Neural cell (in vitro differentiated cells): ENCODE data around the gene SMNDC1. TPM values are rescaled to one million over a fixed set of nuclear protein-coding genes. Genes with fewer than 3 reads are reported as not detected.

ENCODE experiments used
- H2AFZ ChIP-seq: fragments of 200-600, 300-800 bp; sonication (generic), shearing (Covaris generic); 2 replicates; pipeline ENCODE4 v1.6.0; 2014; ENCODE audit warnings: low read depth, mild to moderate bottlenecking, antibody characterized with exemption, low read length, moderate library complexity
- H3F3A ChIP-seq: fragments of 200-600 bp; shearing (Covaris generic); 2 replicates; pipeline ENCODE4 v1.6.1; 2016; ENCODE audit warnings: mild to moderate bottlenecking, moderate library complexity, mixed read lengths, antibody characterized with exemption, low read length; ENCODE audit not compliant: insufficient read depth, poor library complexity, severe bottlenecking
- H3K27ac ChIP-seq: fragments of 200-600, 300-800 bp; sonication (generic), shearing (Covaris generic); 2 replicates; pipeline ENCODE4 v1.5.1; 2014; ENCODE audit warnings: mild to moderate bottlenecking, low read length, moderate library complexity
- H3K27me3 ChIP-seq: fragments of 300-800, 200-600 bp; sonication (generic), shearing (Covaris generic); 2 replicates; pipeline ENCODE4 v1.6.0; 2014; ENCODE audit warnings: mild to moderate bottlenecking, low read depth, low read length, moderate library complexity; ENCODE audit not compliant: insufficient read depth
- H3K36me3 ChIP-seq: fragments of 300-800, 200-600 bp; sonication (generic), shearing (Covaris generic); 2 replicates; pipeline ENCODE4 v1.5.1; 2014; ENCODE audit warnings: mild to moderate bottlenecking, antibody characterized with exemption, low read length, moderate library complexity; ENCODE audit not compliant: insufficient read depth
- H3K4me2 ChIP-seq: fragments of 300-800, 200-600 bp; sonication (generic), shearing (Covaris generic); 2 replicates; pipeline ENCODE4 v1.6.0; 2014; ENCODE audit warnings: mild to moderate bottlenecking, low read length
- H3K4me3 ChIP-seq: fragments of 300-800, 200-600 bp; sonication (generic), shearing (Covaris generic); 2 replicates; pipeline ENCODE4 v1.5.1; 2014; ENCODE audit warnings: mild to moderate bottlenecking, low read length, moderate library complexity
- H3K79me2 ChIP-seq: fragments of 200-600 bp; shearing (Covaris generic); replicated peaks from 2 replicates; pipeline ENCODE4 v1.6.0; 2014; ENCODE audit warnings: mild to moderate bottlenecking, low read length, moderate library complexity; ENCODE audit not compliant: insufficient read depth
- H3K9ac ChIP-seq: fragments of 300-800, 200-600 bp; sonication (generic), shearing (Covaris generic); 2 replicates; pipeline ENCODE4 v1.6.1; 2016; ENCODE audit warnings: mild to moderate bottlenecking, low read length, mixed read lengths
- H3K9me2 ChIP-seq: fragments of 200-600 bp; shearing (Covaris generic); 2 replicates; pipeline ENCODE4 v1.6.1; 2016; ENCODE audit warnings: mild to moderate bottlenecking, low read length, mixed read lengths; ENCODE audit not compliant: insufficient read depth
- H3K9me3 ChIP-seq: fragments of 200-600, 300-800 bp; sonication (generic), shearing (Covaris generic); 2 replicates; pipeline ENCODE4 v1.6.1; 2016; ENCODE audit warnings: mild to moderate bottlenecking, mixed run types, low read length, moderate library complexity, mixed read lengths
- H4K20me1 ChIP-seq: fragments of 200-600 bp; shearing (Covaris generic); 2 replicates; pipeline ENCODE4 v1.6.1; 2016; ENCODE audit warnings: mild to moderate bottlenecking, mixed run types; ENCODE audit not compliant: insufficient read depth
- CTCF ChIP-seq: fragments of 450-650 bp; IDR thresholded peaks from 2 replicates; pipeline ENCODE4 v1.5.1; 2014; ENCODE audit warnings: antibody characterized with exemption, mild to moderate bottlenecking, moderate library complexity; ENCODE audit not compliant: poor library complexity, severe bottlenecking
- EP300 ChIP-seq: fragments of 450-650 bp; conservative IDR thresholded peaks from 2 replicates; pipeline ENCODE4 v1.6.1; 2014; ENCODE audit warnings: antibody characterized with exemption, mild to moderate bottlenecking, moderate library complexity; ENCODE audit not compliant: poor library complexity, severe bottlenecking
- EZH2 ChIP-seq: fragments of 200-600, 300-800 bp; shearing (Covaris generic), sonication (generic); IDR thresholded peaks from 2 replicates; pipeline ENCODE4 v1.6.1; 2014; ENCODE audit warnings: antibody characterized with exemption, low read length, borderline replicate concordance, mild to moderate bottlenecking; ENCODE audit not compliant: insufficient read depth, poor library complexity, severe bottlenecking
- MXI1 ChIP-seq: fragments of 450-650 bp; conservative IDR thresholded peaks from 2 replicates; pipeline ENCODE4 v1.6.1; 2014; ENCODE audit warnings: antibody characterized with exemption, mild to moderate bottlenecking; ENCODE audit not compliant: poor library complexity, severe bottlenecking
- POLR2AphosphoS5 ChIP-seq: IDR thresholded peaks from 2 replicates; pipeline ENCODE4 v1.6.1; 2012
- RAD21 ChIP-seq: fragments of 450-650 bp; conservative IDR thresholded peaks from 2 replicates; pipeline ENCODE4 v1.6.1; 2014; ENCODE audit warnings: antibody characterized with exemption, mild to moderate bottlenecking, moderate library complexity
- REST ChIP-seq: IDR thresholded peaks from 2 replicates; pipeline ENCODE4 v1.6.1; 2012; ENCODE audit warnings: borderline replicate concordance
- SMC3 ChIP-seq: fragments of 450-650 bp; conservative IDR thresholded peaks from 2 replicates; pipeline ENCODE4 v1.6.1; 2014; ENCODE audit warnings: antibody characterized with exemption, mild to moderate bottlenecking, moderate library complexity; ENCODE audit not compliant: poor library complexity
- TAF1 ChIP-seq: IDR thresholded peaks from 2 replicates; pipeline ENCODE4 v1.6.1; 2012; ENCODE audit warnings: low read depth
- polyA plus RNA-seq: library from polyadenylated mRNA; depleted of rRNA; stranded (reverse); fragments of >200 nt; gene quantifications from 2 replicates; pipeline ENCODE4 v1.2.3, GENCODE V29; 2014

Gene SMNDC1
- polyA plus RNA-seq, 1 donor from 2014 or later: 25.9 TPM

GRCh38 chr10:110317866-110318850 is 13.4 kb upstream of the SMNDC1 start:
- no peaks in the 10 kb centered on the region for H3K36me3 ChIP-seq
- no peaks in the 10 kb centered on the region for H3K27me3 ChIP-seq
- H3K4me3 ChIP-seq: no peak overlapping the region
- no peaks in the 10 kb centered on the region for H3F3A ChIP-seq
- H4K20me1 ChIP-seq: no peaks in the 10 kb centered on the region
- H3K9me2 ChIP-seq: no peaks in the 10 kb centered on the region
- no peak overlapping the region for H3K9ac ChIP-seq
- no peak overlapping the region for H2AFZ ChIP-seq
- no peak overlapping the region for H3K27ac ChIP-seq
- no peak overlapping the region for H3K4me2 ChIP-seq
- TF ChIP-seq MXI1: no peak
- no peak for TF ChIP-seq POLR2AphosphoS5
- TF ChIP-seq SMC3: no peak
- H3K79me2 ChIP-seq: no peaks in the 10 kb centered on the region
- H3K9me3 ChIP-seq: no peaks in the 10 kb centered on the region

GRCh38 chr10:110313674-110314073 is 9.0 kb upstream of the SMNDC1 start:
- no peaks in the 10 kb centered on the region for H3K79me2 ChIP-seq
- H3F3A ChIP-seq: no peaks in the 10 kb centered on the region
- no peak overlapping the region for H3K9ac ChIP-seq
- H3K4me3 ChIP-seq: no peak overlapping the region
- no peak overlapping the region for H3K27ac ChIP-seq
- TF ChIP-seq CTCF (no peak), EZH2 (no peak), REST (no peak), RAD21 (no peak), MXI1 (no peak), TAF1 (no peak), EP300 (no peak), SMC3 (no peak), POLR2AphosphoS5 (no peak)
- H3K9me3 ChIP-seq: no peaks in the 10 kb centered on the region
- no peaks in the 10 kb centered on the region for H3K27me3 ChIP-seq
- H3K36me3 ChIP-seq: no peaks in the 10 kb centered on the region
- H3K4me2 ChIP-seq: no peak overlapping the region
- H3K9me2 ChIP-seq: no peaks in the 10 kb centered on the region
- H4K20me1 ChIP-seq: no peaks in the 10 kb centered on the region
- H2AFZ ChIP-seq: no peak overlapping the region
